Esophagus squamous epithelium (tissue), 4 donors: ENCODE results near the gene EPB42.

ENCODE experiments used
- CTCF ChIP-seq, 6 experiments: fragments of 450-650 bp in 4 of 6; fragments of 200-600 bp in 2 of 6; sonication (generic) in 2 of 6; IDR thresholded peaks; one replicate each; pipeline ENCODE4 v1.5.1; 2016 to 2019; ENCODE audit warnings: antibody characterized with exemption in 6 of 6, mild to moderate bottlenecking in 4 of 6, moderate library complexity in 4 of 6
- POLR2A ChIP-seq, 4 donors: fragments of 450-650 bp; IDR thresholded peaks; one replicate each; pipeline ENCODE4 v1.6.1; 2017; ENCODE audit warnings: antibody characterized with exemption in 4 of 4, mild to moderate bottlenecking in 4 of 4, moderate library complexity in 3 of 4

- TF ChIP-seq CTCF (IDR thresholded peaks at IDR 0.05) (no peak), POLR2A (IDR thresholded peaks at IDR 0.05) (no peak)
Measured at GRCh38 chr15:43186003-43186353, 34.8 kb downstream of the EPB42 start.
